Neutrophil (primary cell): Measurements from ENCODE around the gene CEMIP.

Source experiments
- H3K27ac ChIP-seq: fragments of 200-600 bp; sonication (generic); 2 replicates; pipeline ENCODE4 v1.5.1; 2016; ENCODE audit warnings: mild to moderate bottlenecking, moderate library complexity
- H3K27me3 ChIP-seq: fragments of 200-600 bp; sonication (generic); 2 replicates; pipeline ENCODE4 v1.6.0; 2016; ENCODE audit warnings: mild to moderate bottlenecking
- H3K36me3 ChIP-seq: fragments of 200-600 bp; sonication (generic); 2 replicates; pipeline ENCODE4 v1.5.1; 2017
- H3K4me1 ChIP-seq, 2 experiments: fragments of 200-600 bp in 1 of 2; sonication (generic) in 1 of 2; 1 replicate in 1 of 2; 2 replicates in 1 of 2; pipeline versions ENCODE4 v1.5.1 to v1.6.1; 2013 to 2016; ENCODE audit warnings: low read depth in 1 of 2, low read length in 1 of 2, mild to moderate bottlenecking in 1 of 2, moderate library complexity in 1 of 2; ENCODE audit not compliant: control insufficient read depth in 1 of 2, insufficient read depth in 1 of 2
- H3K4me3 ChIP-seq, 2 experiments: fragments of 200-600 bp in 1 of 2; sonication (generic) in 1 of 2; 1 replicate in 1 of 2; 2 replicates in 1 of 2; pipeline ENCODE4 v1.5.1; 2013 to 2016; ENCODE audit warnings: low read depth in 1 of 2, low read length in 1 of 2, mild to moderate bottlenecking in 1 of 2, moderate library complexity in 1 of 2
- H3K9me3 ChIP-seq: fragments of 200-600 bp; sonication (generic); 2 replicates; pipeline ENCODE4 v1.5.1; 2016
- TF ChIP-seq, protein P1 (sequence below): fragments of 200-600 bp; sonication (generic); IDR thresholded peaks from 2 replicates; pipeline ENCODE4 v1.5.1; 2016; ENCODE audit warnings: antibody characterized with exemption

Gene CEMIP

GRCh38 chr15:80992006-80992405 lies 212.8 kb downstream of the CEMIP start:
- no peak overlapping the region for H3K27ac ChIP-seq
- peaks cover 19 to 24% of the 10 kb centered on the region in 2 experiments for H3K4me1 ChIP-seq
- no peaks in the 10 kb centered on the region for H3K27me3 ChIP-seq
- no peak overlapping the region for H3K4me3 ChIP-seq
- H3K9me3 ChIP-seq = no peaks in the 10 kb centered on the region
- H3K36me3 ChIP-seq = no peaks in the 10 kb centered on the region
- TF ChIP-seq, protein P1, sequence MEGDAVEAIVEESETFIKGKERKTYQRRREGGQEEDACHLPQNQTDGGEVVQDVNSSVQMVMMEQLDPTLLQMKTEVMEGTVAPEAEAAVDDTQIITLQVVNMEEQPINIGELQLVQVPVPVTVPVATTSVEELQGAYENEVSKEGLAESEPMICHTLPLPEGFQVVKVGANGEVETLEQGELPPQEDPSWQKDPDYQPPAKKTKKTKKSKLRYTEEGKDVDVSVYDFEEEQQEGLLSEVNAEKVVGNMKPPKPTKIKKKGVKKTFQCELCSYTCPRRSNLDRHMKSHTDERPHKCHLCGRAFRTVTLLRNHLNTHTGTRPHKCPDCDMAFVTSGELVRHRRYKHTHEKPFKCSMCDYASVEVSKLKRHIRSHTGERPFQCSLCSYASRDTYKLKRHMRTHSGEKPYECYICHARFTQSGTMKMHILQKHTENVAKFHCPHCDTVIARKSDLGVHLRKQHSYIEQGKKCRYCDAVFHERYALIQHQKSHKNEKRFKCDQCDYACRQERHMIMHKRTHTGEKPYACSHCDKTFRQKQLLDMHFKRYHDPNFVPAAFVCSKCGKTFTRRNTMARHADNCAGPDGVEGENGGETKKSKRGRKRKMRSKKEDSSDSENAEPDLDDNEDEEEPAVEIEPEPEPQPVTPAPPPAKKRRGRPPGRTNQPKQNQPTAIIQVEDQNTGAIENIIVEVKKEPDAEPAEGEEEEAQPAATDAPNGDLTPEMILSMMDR = no peak

GRCh38 chr15:80992441-80992840 lies 213.3 kb downstream of the CEMIP start:
- Histone ChIP-seq H3K27me3 (no peaks in the 10 kb centered on the region), H3K27ac (no peak overlapping the region), H3K36me3 (no peaks in the 10 kb centered on the region), H3K4me3 (no peak overlapping the region), H3K4me1 (peaks cover 19 to 24% of the 10 kb centered on the region in 2 experiments), H3K9me3 (no peaks in the 10 kb centered on the region)
- TF ChIP-seq, protein P1 = no peak

DNA sequence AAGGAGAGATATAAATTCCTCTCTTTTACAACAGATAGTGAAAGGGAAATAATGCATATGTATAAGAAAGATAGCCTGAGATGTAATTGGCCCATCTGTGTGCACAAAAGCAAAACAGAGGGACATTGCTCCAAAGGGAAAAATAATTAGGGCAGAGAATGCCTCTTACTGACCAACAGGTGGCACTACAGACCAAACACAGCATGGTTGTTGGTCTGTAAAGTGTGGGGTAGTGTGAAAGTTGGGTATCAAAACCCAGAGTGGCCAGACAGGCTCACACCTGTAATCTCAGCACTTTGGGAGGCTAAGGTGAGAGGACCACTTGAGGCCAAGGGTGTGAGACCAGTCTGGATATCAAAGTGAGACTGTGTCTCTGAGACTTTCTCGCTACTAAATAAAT lies 217.1 kb downstream of the CEMIP start:
- Histone ChIP-seq H3K4me3 (no peak overlapping the region), H3K27me3 (no peaks in the 10 kb centered on the region), H3K4me1 (peaks cover 14 to 15% of the 10 kb centered on the region in 2 experiments), H3K27ac (no peak overlapping the region), H3K36me3 (no peaks in the 10 kb centered on the region), H3K9me3 (no peaks in the 10 kb centered on the region)
- TF ChIP-seq, protein P1 = peak; percentile 73

DNA sequence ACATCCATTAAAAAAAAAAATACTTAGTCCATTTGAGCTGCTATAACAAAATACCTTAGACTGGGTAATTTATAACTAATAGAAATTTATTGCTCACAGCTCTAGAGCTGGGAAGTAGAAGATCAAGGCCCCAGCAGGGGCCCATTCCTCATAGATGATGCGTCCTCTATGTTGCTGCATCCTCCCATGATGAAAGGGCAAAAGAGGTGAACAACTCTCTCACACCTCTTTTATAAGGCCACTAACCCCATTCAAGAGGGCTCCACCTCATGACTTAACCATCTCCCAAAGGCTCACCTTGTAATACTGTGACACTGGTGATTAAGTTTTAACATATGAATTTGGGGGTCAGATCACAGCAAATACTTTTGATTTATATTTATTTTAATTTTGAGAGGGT lies 218.5 kb downstream of the CEMIP start:
- TF ChIP-seq, protein P1 = no peak
- Histone ChIP-seq H3K27me3 (no peaks in the 10 kb centered on the region), H3K4me1 (peaks cover 18 to 25% of the 10 kb centered on the region in 2 experiments), H3K27ac (no peak overlapping the region), H3K9me3 (no peaks in the 10 kb centered on the region), H3K36me3 (peaks cover 2% of the 10 kb centered on the region), H3K4me3 (no peak overlapping the region)

DNA sequence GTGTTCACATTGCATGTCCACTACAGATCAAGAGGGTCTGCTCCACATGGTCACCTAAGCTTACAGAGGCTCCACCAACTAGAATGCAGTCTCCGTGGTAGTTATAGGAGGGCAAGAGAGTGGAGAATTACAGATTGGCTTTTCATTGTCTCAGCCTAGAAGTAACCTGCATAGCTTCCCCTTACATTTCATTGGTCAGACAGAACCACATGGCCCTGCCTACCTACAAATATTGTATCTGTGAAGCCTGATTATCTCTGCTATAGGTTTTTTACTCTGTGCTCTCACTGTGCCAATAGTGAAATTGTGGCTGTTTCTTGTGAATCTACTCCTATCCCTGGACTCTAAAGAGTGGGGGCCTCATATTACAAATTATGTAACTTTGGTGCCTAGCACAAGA lies 219.1 kb downstream of the CEMIP start:
- peaks cover 18 to 27% of the 10 kb centered on the region in 2 experiments for H3K4me1 ChIP-seq
- TF ChIP-seq, protein P1 = no peak
- no peak overlapping the region for H3K4me3 ChIP-seq
- H3K27ac ChIP-seq = no peak overlapping the region
- H3K9me3 ChIP-seq = no peaks in the 10 kb centered on the region
- H3K27me3 ChIP-seq = no peaks in the 10 kb centered on the region
- peaks cover 8% of the 10 kb centered on the region for H3K36me3 ChIP-seq

- Histone ChIP-seq H3K27ac (peak overlapping the region; percentile 94), H3K36me3 (peaks cover 15% of the 10 kb centered on the region), H3K9me3 (no peaks in the 10 kb centered on the region), H3K4me3 (peak overlapping the region; percentile 80 to 95), H3K27me3 (no peaks in the 10 kb centered on the region), H3K4me1 (peaks cover 18 to 27% of the 10 kb centered on the region in 2 experiments)
- TF ChIP-seq, protein P1 = no peak
These were observed 220.5 kb downstream of the CEMIP start for GRCh38 chr15:80999623-81000036.
